Sigmoid colon (tissue), 3 donors: ENCODE data around the gene LITAFD.

Experiments used
- POLR2A ChIP-seq, 2 donors: fragments of 450-650 bp; IDR thresholded peaks; one replicate each; pipeline ENCODE4 v1.6.1; 2016; ENCODE audit warnings: antibody characterized with exemption in 2 of 2, mild to moderate bottlenecking in 2 of 2, moderate library complexity in 2 of 2
- TF ChIP-seq, protein P1 (sequence below), 4 experiments: fragments of 450-650 bp in 3 of 4; fragments of 200-600 bp in 1 of 4; IDR thresholded peaks; one replicate each; pipeline ENCODE4 v1.5.1; 2016 to 2019; ENCODE audit warnings: antibody characterized with exemption in 4 of 4, mild to moderate bottlenecking in 3 of 4, moderate library complexity in 2 of 4

DNA sequence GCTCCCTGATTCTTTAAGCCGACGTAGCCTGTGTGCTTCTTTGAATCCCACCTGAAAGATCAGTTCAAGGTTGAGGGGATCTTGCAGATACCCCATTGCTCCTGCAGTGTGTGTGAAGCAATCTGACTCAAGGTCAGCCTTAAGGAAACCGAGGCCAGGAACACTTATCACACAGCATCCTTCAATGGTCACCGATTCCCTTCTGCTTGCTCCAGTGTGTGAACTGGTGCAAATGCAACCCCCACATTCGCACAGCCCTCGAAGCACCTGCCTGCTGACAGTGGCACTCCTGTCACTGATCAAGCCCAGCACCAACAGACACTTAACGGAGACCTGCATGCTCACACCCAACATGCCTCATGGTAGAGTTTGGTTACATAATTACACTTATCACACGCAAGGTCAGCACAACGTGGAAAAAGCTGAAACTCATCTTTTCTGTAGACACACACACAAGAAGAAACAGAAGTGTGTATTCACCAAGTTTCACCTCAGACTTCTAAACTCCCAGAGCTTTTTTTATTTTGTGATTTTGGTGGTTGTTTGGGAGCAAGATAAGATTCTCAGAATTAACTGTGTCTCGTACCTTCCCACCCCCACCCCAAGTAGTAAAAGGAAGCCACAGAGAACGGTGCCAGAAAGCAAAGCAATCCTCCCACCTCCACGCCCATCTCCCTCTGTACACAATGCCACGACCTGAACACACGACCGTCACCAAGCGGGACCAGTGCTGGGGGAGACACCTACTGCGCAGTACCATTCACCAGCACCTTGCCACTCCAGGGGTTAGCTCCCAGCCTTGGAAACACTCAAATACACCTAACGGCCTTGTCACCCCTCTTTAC lies 37.2 kb downstream of the LITAFD start:
- TF ChIP-seq POLR2A (IDR thresholded peaks at IDR 0.05) = no peak
- TF ChIP-seq, protein P1, sequence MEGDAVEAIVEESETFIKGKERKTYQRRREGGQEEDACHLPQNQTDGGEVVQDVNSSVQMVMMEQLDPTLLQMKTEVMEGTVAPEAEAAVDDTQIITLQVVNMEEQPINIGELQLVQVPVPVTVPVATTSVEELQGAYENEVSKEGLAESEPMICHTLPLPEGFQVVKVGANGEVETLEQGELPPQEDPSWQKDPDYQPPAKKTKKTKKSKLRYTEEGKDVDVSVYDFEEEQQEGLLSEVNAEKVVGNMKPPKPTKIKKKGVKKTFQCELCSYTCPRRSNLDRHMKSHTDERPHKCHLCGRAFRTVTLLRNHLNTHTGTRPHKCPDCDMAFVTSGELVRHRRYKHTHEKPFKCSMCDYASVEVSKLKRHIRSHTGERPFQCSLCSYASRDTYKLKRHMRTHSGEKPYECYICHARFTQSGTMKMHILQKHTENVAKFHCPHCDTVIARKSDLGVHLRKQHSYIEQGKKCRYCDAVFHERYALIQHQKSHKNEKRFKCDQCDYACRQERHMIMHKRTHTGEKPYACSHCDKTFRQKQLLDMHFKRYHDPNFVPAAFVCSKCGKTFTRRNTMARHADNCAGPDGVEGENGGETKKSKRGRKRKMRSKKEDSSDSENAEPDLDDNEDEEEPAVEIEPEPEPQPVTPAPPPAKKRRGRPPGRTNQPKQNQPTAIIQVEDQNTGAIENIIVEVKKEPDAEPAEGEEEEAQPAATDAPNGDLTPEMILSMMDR (IDR thresholded peaks at IDR 0.05) = no peak
